NB4 (cell line): Measurements from ENCODE around the gene IL20.

Source experiments
- POLR2A ChIP-seq: IDR thresholded peaks from 2 replicates; pipeline ENCODE4 v1.6.1; 2011; ENCODE audit warnings: mild to moderate bottlenecking; ENCODE audit not compliant: insufficient read length; ENCODE audit errors: extremely low read depth
- TF ChIP-seq, protein P1 (sequence below): IDR thresholded peaks from one replicate; pipeline ENCODE4 v1.5.1; 2012; ENCODE audit warnings: low read depth, low read length

DNA sequence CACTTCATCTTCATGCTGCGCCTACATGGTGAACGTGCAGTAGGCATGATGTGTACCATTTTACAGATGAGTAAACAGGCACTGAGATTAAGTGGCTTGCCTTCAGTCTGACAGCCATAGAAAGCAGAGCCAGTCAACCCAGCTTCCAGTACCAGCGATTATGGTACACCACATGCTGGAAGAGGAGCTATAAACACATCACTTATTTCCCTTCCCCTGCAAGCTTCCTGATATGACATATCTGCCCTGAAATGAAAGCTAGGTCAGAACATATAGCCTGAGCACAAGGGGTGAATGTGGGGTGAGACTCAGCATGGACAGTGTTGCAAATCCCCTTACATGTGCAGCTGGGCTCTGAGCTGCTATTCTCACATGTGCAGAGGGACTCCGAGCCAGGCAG, 33.8 kb upstream of the IL20 start:
- no peak for TF ChIP-seq POLR2A
- TF ChIP-seq, protein P1, sequence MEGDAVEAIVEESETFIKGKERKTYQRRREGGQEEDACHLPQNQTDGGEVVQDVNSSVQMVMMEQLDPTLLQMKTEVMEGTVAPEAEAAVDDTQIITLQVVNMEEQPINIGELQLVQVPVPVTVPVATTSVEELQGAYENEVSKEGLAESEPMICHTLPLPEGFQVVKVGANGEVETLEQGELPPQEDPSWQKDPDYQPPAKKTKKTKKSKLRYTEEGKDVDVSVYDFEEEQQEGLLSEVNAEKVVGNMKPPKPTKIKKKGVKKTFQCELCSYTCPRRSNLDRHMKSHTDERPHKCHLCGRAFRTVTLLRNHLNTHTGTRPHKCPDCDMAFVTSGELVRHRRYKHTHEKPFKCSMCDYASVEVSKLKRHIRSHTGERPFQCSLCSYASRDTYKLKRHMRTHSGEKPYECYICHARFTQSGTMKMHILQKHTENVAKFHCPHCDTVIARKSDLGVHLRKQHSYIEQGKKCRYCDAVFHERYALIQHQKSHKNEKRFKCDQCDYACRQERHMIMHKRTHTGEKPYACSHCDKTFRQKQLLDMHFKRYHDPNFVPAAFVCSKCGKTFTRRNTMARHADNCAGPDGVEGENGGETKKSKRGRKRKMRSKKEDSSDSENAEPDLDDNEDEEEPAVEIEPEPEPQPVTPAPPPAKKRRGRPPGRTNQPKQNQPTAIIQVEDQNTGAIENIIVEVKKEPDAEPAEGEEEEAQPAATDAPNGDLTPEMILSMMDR, result no peak
